GM23338 (cell line): Measurements from ENCODE around the gene TNFAIP8L3. TPM values are rescaled to one million over a fixed set of nuclear protein-coding genes. Genes with fewer than 3 reads are reported as not detected.

ENCODE experiments used
- ATAC-seq: fragments of 200-7000 bp; cut with Tn5 transposase; 3 replicates; pipeline ENCODE4 v1.9.1; 2020
- DNase-seq: peaks from one replicate; pipeline ENCODE4 v3.0.0-alpha.2; 2015; ENCODE audit warnings: low spot score
- H2AFZ ChIP-seq: fragments of 200-600 bp; sonication (generic); 2 replicates; pipeline ENCODE4 v1.8.0; 2016; ENCODE audit warnings: antibody characterized with exemption, mild to moderate bottlenecking, moderate library complexity
- H3F3A ChIP-seq: fragments of 200-600 bp; sonication (generic); replicated peaks from 2 replicates; pipeline ENCODE4 v1.8.0; 2017; ENCODE audit warnings: antibody characterized with exemption, mixed run types, low read depth
- H3K27ac ChIP-seq: fragments of 200-600 bp; sonication (generic); 2 replicates; pipeline ENCODE4 v1.6.1; 2016; ENCODE audit warnings: low read depth
- H3K27me3 ChIP-seq: fragments of 200-600 bp; sonication (generic); 2 replicates; pipeline ENCODE4 v1.8.0; 2016; ENCODE audit warnings: mild to moderate bottlenecking, mixed run types, moderate library complexity; ENCODE audit not compliant: insufficient read depth
- H3K36me3 ChIP-seq: fragments of 200-600 bp; sonication (generic); 2 replicates; pipeline ENCODE4 v1.8.0; 2016; ENCODE audit warnings: mild to moderate bottlenecking; ENCODE audit not compliant: insufficient read depth
- H3K4me1 ChIP-seq: fragments of 200-600 bp; sonication (generic); 2 replicates; pipeline ENCODE4 v1.8.0; 2016; ENCODE audit warnings: mild to moderate bottlenecking, moderate library complexity; ENCODE audit not compliant: insufficient read depth
- H3K4me2 ChIP-seq: fragments of 200-600 bp; sonication (generic); 2 replicates; pipeline ENCODE4 v1.7.1; 2017; ENCODE audit warnings: mixed run types
- H3K4me3 ChIP-seq: fragments of 200-600 bp; sonication (generic); 2 replicates; pipeline ENCODE4 v1.6.1; 2016; ENCODE audit warnings: mixed run types
- H3K79me2 ChIP-seq: fragments of 200-600 bp; sonication (generic); replicated peaks from 2 replicates; pipeline ENCODE4 v1.8.0; 2017; ENCODE audit warnings: mild to moderate bottlenecking; ENCODE audit not compliant: insufficient read depth
- H3K9me2 ChIP-seq: fragments of 200-600 bp; sonication (generic); 2 replicates; pipeline ENCODE4 v1.8.0; 2017; ENCODE audit not compliant: insufficient read depth
- H4K20me1 ChIP-seq: fragments of 200-600 bp; sonication (generic); replicated peaks from 2 replicates; pipeline ENCODE4 v1.8.0; 2017; ENCODE audit warnings: mild to moderate bottlenecking; ENCODE audit not compliant: insufficient read depth
- H3K27ac Mint-ChIP-seq: 2 replicates; pipeline ENCODE4 v1.8.0; 2020; ENCODE audit warnings: inconsistent platforms, mild to moderate bottlenecking, moderate library complexity, mixed read lengths
- H3K27me3 Mint-ChIP-seq: 3 replicates; pipeline ENCODE4 v1.8.0; 2022; ENCODE audit warnings: low read depth, mild to moderate bottlenecking, moderate library complexity, mixed read lengths, inconsistent platforms; ENCODE audit not compliant: insufficient read depth, poor library complexity
- H3K36me3 Mint-ChIP-seq: 3 replicates; pipeline ENCODE4 v1.8.0; 2021; ENCODE audit warnings: low read depth, mild to moderate bottlenecking, inconsistent platforms, moderate library complexity, mixed read lengths
- H3K4me1 Mint-ChIP-seq: 3 replicates; pipeline ENCODE4 v1.8.0; 2020; ENCODE audit warnings: mild to moderate bottlenecking, inconsistent platforms, mixed read lengths
- H3K4me3 Mint-ChIP-seq: 3 replicates; pipeline ENCODE4 v1.8.0; 2021; ENCODE audit warnings: moderate library complexity, mild to moderate bottlenecking, inconsistent platforms, mixed read lengths
- H3K9me3 Mint-ChIP-seq: 3 replicates; pipeline ENCODE4 v1.8.0; 2020; ENCODE audit warnings: moderate library complexity, mild to moderate bottlenecking, inconsistent platforms, mixed read lengths
- CREB1 ChIP-seq: fragments of 250-450 bp; sonication (Bioruptor Pico); IDR thresholded peaks from 2 replicates; pipeline ENCODE4 v1.5.0; 2020; ENCODE audit warnings: low read depth, mild to moderate bottlenecking, moderate library complexity
- EZH2 ChIP-seq: fragments of 200-600 bp; sonication (generic); IDR thresholded peaks from one replicate; pipeline ENCODE4 v1.8.0; 2017; ENCODE audit warnings: antibody characterized with exemption, mild to moderate bottlenecking, low read depth; ENCODE audit not compliant: unreplicated experiment
- EZH2phosphoT487 ChIP-seq: fragments of 200-600 bp; sonication (generic); IDR thresholded peaks from one replicate; pipeline ENCODE4 v1.8.1; 2018; ENCODE audit warnings: antibody characterized with exemption; ENCODE audit not compliant: unreplicated experiment
- STAT1 ChIP-seq: IDR thresholded peaks from one replicate; pipeline ENCODE4 v1.6.1; 2016; ENCODE audit warnings: antibody characterized with exemption; ENCODE audit not compliant: unreplicated experiment
- ZNF114 ChIP-seq: fragments of 250-450 bp; sonication (Bioruptor Pico); IDR thresholded peaks from 2 replicates; pipeline ENCODE4 v1.5.0; 2020; ENCODE audit warnings: mild to moderate bottlenecking, moderate library complexity
- ZNF331 ChIP-seq: fragments of 250-450 bp; sonication (Bioruptor Pico); IDR thresholded peaks from 2 replicates; pipeline ENCODE4 v1.5.0; 2020; ENCODE audit warnings: low read depth, mild to moderate bottlenecking, moderate library complexity
- polyA plus RNA-seq: library from polyadenylated mRNA; unstranded; fragments of >200 nt; fragmentation: Nextera tagmentation; extraction: Ambion mirVana; gene quantifications from 2 replicates; pipeline ENCODE4 v1.2.1, GENCODE V29; 2016
- total RNA-seq: library from RNA; depleted of rRNA; stranded (reverse); fragments of >200 nt; shearing (Covaris generic); gene quantifications from 2 replicates; pipeline ENCODE4 v1.2.3, GENCODE V29; 2014
- TF ChIP-seq, protein P1 (sequence below): fragments of 250-450 bp; sonication (Bioruptor Pico); IDR thresholded peaks from 2 replicates; pipeline ENCODE4 v1.5.0; 2020; ENCODE audit warnings: mild to moderate bottlenecking, moderate library complexity
- TF ChIP-seq, protein P2 (sequence below): IDR thresholded peaks from one replicate; pipeline ENCODE4 v1.6.1; 2018; ENCODE audit warnings: antibody characterized with exemption; ENCODE audit not compliant: unreplicated experiment
- TF ChIP-seq, protein P3 (sequence below): IDR thresholded peaks from 2 replicates; pipeline ENCODE4 v1.6.1; 2016; ENCODE audit warnings: antibody characterized with exemption

TNFAIP8L3 gene
- total and polyA plus RNA-seq, 2 experiments from 2014 or later: 0.23 to 0.31 TPM

GRCh38 chr15:51075826-51076523 is 18.7 kb downstream of the TNFAIP8L3 start:
- no peaks in the 10 kb centered on the region for H4K20me1 ChIP-seq
- TF ChIP-seq ZNF114 (no peak), EZH2phosphoT487 (no peak), CREB1 (CRISPR knock-in tag) (no peak), ZNF331 (CRISPR knock-in tag) (no peak), EZH2 (no peak), STAT1 (no peak)
- TF ChIP-seq, protein P1, sequence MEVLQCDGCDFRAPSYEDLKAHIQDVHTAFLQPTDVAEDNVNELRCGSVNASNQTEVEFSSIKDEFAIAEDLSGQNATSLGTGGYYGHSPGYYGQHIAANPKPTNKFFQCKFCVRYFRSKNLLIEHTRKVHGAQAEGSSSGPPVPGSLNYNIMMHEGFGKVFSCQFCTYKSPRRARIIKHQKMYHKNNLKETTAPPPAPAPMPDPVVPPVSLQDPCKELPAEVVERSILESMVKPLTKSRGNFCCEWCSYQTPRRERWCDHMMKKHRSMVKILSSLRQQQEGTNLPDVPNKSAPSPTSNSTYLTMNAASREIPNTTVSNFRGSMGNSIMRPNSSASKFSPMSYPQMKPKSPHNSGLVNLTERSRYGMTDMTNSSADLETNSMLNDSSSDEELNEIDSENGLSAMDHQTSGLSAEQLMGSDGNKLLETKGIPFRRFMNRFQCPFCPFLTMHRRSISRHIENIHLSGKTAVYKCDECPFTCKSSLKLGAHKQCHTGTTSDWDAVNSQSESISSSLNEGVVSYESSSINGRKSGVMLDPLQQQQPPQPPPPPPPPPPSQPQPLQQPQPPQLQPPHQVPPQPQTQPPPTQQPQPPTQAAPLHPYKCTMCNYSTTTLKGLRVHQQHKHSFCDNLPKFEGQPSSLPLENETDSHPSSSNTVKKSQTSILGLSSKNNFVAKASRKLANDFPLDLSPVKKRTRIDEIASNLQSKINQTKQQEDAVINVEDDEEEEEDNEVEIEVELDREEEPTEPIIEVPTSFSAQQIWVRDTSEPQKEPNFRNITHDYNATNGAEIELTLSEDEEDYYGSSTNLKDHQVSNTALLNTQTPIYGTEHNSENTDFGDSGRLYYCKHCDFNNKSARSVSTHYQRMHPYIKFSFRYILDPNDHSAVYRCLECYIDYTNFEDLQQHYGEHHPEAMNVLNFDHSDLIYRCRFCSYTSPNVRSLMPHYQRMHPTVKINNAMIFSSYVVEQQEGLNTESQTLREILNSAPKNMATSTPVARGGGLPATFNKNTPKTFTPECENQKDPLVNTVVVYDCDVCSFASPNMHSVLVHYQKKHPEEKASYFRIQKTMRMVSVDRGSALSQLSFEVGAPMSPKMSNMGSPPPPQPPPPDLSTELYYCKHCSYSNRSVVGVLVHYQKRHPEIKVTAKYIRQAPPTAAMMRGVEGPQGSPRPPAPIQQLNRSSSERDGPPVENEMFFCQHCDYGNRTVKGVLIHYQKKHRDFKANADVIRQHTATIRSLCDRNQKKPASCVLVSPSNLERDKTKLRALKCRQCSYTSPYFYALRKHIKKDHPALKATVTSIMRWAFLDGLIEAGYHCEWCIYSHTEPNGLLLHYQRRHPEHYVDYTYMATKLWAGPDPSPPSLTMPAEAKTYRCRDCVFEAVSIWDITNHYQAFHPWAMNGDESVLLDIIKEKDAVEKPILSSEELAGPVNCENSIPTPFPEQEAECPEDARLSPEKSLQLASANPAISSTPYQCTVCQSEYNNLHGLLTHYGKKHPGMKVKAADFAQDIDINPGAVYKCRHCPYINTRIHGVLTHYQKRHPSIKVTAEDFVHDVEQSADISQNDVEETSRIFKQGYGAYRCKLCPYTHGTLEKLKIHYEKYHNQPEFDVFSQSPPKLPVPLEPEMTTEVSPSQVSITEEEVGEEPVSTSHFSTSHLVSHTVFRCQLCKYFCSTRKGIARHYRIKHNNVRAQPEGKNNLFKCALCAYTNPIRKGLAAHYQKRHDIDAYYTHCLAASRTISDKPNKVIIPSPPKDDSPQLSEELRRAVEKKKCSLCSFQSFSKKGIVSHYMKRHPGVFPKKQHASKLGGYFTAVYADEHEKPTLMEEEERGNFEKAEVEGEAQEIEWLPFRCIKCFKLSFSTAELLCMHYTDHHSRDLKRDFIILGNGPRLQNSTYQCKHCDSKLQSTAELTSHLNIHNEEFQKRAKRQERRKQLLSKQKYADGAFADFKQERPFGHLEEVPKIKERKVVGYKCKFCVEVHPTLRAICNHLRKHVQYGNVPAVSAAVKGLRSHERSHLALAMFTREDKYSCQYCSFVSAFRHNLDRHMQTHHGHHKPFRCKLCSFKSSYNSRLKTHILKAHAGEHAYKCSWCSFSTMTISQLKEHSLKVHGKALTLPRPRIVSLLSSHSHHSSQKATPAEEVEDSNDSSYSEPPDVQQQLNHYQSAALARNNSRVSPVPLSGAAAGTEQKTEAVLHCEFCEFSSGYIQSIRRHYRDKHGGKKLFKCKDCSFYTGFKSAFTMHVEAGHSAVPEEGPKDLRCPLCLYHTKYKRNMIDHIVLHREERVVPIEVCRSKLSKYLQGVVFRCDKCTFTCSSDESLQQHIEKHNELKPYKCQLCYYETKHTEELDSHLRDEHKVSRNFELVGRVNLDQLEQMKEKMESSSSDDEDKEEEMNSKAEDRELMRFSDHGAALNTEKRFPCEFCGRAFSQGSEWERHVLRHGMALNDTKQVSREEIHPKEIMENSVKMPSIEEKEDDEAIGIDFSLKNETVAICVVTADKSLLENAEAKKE: no peak
- TF ChIP-seq, protein P2, sequence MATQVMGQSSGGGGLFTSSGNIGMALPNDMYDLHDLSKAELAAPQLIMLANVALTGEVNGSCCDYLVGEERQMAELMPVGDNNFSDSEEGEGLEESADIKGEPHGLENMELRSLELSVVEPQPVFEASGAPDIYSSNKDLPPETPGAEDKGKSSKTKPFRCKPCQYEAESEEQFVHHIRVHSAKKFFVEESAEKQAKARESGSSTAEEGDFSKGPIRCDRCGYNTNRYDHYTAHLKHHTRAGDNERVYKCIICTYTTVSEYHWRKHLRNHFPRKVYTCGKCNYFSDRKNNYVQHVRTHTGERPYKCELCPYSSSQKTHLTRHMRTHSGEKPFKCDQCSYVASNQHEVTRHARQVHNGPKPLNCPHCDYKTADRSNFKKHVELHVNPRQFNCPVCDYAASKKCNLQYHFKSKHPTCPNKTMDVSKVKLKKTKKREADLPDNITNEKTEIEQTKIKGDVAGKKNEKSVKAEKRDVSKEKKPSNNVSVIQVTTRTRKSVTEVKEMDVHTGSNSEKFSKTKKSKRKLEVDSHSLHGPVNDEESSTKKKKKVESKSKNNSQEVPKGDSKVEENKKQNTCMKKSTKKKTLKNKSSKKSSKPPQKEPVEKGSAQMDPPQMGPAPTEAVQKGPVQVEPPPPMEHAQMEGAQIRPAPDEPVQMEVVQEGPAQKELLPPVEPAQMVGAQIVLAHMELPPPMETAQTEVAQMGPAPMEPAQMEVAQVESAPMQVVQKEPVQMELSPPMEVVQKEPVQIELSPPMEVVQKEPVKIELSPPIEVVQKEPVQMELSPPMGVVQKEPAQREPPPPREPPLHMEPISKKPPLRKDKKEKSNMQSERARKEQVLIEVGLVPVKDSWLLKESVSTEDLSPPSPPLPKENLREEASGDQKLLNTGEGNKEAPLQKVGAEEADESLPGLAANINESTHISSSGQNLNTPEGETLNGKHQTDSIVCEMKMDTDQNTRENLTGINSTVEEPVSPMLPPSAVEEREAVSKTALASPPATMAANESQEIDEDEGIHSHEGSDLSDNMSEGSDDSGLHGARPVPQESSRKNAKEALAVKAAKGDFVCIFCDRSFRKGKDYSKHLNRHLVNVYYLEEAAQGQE: no peak
- TF ChIP-seq, protein P3, sequence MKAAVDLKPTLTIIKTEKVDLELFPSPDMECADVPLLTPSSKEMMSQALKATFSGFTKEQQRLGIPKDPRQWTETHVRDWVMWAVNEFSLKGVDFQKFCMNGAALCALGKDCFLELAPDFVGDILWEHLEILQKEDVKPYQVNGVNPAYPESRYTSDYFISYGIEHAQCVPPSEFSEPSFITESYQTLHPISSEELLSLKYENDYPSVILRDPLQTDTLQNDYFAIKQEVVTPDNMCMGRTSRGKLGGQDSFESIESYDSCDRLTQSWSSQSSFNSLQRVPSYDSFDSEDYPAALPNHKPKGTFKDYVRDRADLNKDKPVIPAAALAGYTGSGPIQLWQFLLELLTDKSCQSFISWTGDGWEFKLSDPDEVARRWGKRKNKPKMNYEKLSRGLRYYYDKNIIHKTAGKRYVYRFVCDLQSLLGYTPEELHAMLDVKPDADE: no peak
- H3K4me1 ChIP-seq: peaks cover 12% of the 10 kb centered on the region
- H3K27me3 Mint-ChIP-seq: peaks cover 8% of the 10 kb centered on the region
- no peak overlapping the region for H3K4me3 ChIP-seq
- H3K4me2 ChIP-seq: peak overlapping the region; percentile 84
- no peak overlapping the region for H3K27ac ChIP-seq
- H3K27ac Mint-ChIP-seq: no peak overlapping the region
- ATAC-seq (no peak), DNase-seq (no peak)
- no peaks in the 10 kb centered on the region for H3K27me3 ChIP-seq
- H3K36me3 Mint-ChIP-seq: no peaks in the 10 kb centered on the region; the same call in 2 of the 3 replicates
- H3K4me1 Mint-ChIP-seq: peaks cover 23% of the 10 kb centered on the region
- no peaks in the 10 kb centered on the region for H3K9me3 Mint-ChIP-seq
- H3K4me3 Mint-ChIP-seq: no peak overlapping the region
- no peaks in the 10 kb centered on the region for H3K36me3 ChIP-seq
- H3K9me2 ChIP-seq: no peaks in the 10 kb centered on the region
- H2AFZ ChIP-seq: 0 out of 2 replicates have a peak overlapping the region, but pooled peaks have one; percentile 88
- H3K79me2 ChIP-seq: no peaks in the 10 kb centered on the region
- no peaks in the 10 kb centered on the region for H3F3A ChIP-seq
